Fibroblast of lung (primary cell): Measurements from ENCODE around the gene ZNF516.

Experiments used
- EZH2 ChIP-seq: IDR thresholded peaks from 2 replicates; pipeline ENCODE4 v1.5.1; 2012; ENCODE audit warnings: low read length, control low read depth, mild to moderate bottlenecking; ENCODE audit errors: missing control alignments
- TF ChIP-seq, protein P1 (sequence below), 2 donors: IDR thresholded peaks in 1 of 2; conservative IDR thresholded peaks in 1 of 2; 1 replicate in 1 of 2; 2 replicates in 1 of 2; pipeline ENCODE4 v1.5.1; 2011 to 2012; ENCODE audit warnings: low read length in 2 of 2, control low read depth in 1 of 2, inconsistent platforms in 1 of 2, low read depth in 1 of 2, mild to moderate bottlenecking in 1 of 2

DNA sequence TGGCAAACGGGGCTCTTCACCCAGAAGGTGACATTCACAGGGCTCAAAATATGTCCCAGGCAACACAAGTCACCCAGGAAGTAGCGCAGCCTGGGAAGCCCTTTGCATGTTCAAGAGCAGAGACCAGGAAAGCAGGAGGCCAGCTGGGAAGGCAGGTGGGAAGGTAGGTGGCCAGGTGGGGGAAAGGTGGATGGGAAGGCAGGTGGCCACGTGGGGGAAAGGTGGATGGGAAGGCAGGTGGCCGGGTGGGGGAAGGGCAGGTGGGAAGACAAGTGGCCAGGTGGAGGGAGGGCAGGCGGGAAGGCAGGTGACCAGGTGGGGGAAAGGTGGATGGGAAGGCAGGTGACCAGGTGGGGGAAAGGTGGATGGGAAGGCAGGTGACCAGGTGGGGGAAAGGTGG, 102.7 kb downstream of the ZNF516 start:
- TF ChIP-seq, protein P1, sequence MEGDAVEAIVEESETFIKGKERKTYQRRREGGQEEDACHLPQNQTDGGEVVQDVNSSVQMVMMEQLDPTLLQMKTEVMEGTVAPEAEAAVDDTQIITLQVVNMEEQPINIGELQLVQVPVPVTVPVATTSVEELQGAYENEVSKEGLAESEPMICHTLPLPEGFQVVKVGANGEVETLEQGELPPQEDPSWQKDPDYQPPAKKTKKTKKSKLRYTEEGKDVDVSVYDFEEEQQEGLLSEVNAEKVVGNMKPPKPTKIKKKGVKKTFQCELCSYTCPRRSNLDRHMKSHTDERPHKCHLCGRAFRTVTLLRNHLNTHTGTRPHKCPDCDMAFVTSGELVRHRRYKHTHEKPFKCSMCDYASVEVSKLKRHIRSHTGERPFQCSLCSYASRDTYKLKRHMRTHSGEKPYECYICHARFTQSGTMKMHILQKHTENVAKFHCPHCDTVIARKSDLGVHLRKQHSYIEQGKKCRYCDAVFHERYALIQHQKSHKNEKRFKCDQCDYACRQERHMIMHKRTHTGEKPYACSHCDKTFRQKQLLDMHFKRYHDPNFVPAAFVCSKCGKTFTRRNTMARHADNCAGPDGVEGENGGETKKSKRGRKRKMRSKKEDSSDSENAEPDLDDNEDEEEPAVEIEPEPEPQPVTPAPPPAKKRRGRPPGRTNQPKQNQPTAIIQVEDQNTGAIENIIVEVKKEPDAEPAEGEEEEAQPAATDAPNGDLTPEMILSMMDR (conservative IDR thresholded peaks at IDR 0.05 in 1 of 2, IDR thresholded peaks at IDR 0.05 in 1 of 2; ENCODE audit: low read depth in 1 of 2, low read length in 2 of 2): no peak
- TF ChIP-seq EZH2: no peak
